Activated T-cell treated with anti-CD3 and anti-CD28 coated beads for 24 hours (primary cell): Measurements from ENCODE around the gene RSRC1.
A peak's percentile ranks its signal among the peaks of the same experiment; 100 is the strongest.
"Not testable (repeated sequence)": the region's sequence is repeated elsewhere in the genome, so short reads cannot be mapped to it uniquely, and the experiment has no call there.

Experiments used
- DNase-seq: peaks from one replicate; pipeline ENCODE4 v3.0.0-alpha.2; 2020; ENCODE audit warnings: low read depth

RSRC1 gene

GRCh38 chr3:158531334-158531733, 421.4 kb downstream of the RSRC1 start:
- DNase-seq: no peak

GRCh38 chr3:158532099-158532734, 422.3 kb downstream of the RSRC1 start:
- no peak for DNase-seq

GRCh38 chr3:158535918-158536317, 426.0 kb downstream of the RSRC1 start:
- DNase-seq: no peak

- DNase-seq: peak; percentile 38
Observed at GRCh38 chr3:158539414-158540014, 429.6 kb downstream of the RSRC1 start.

GRCh38 chr3:158540066-158540465, 430.2 kb downstream of the RSRC1 start:
- no peak for DNase-seq

- DNase-seq: no peak
Observed at GRCh38 chr3:158548691-158549090, 438.8 kb downstream of the RSRC1 start.

GRCh38 chr3:158549938-158550337, 440.0 kb downstream of the RSRC1 start:
- DNase-seq: not testable (repeated sequence)

GRCh38 chr3:158552124-158552523, 442.2 kb downstream of the RSRC1 start:
- no peak for DNase-seq

- no peak for DNase-seq
Observed at GRCh38 chr3:158559504-158559903, 449.6 kb downstream of the RSRC1 start.

GRCh38 chr3:158560979-158561378, 451.1 kb downstream of the RSRC1 start:
- DNase-seq: no peak

GRCh38 chr3:158562674-158563073, 452.8 kb downstream of the RSRC1 start:
- DNase-seq: no peak

- no peak for DNase-seq
Observed at GRCh38 chr3:158563076-158563475, 453.2 kb downstream of the RSRC1 start.

- no peak for DNase-seq
Observed at GRCh38 chr3:158565076-158565475, 455.2 kb downstream of the RSRC1 start.

GRCh38 chr3:158568784-158569183, 458.9 kb downstream of the RSRC1 start:
- DNase-seq: no peak

GRCh38 chr3:158569794-158570193, 459.9 kb downstream of the RSRC1 start:
- no peak for DNase-seq

- peak; percentile 77 for DNase-seq
Observed at GRCh38 chr3:158570999-158571702, 461.3 kb downstream of the RSRC1 start, which contains the start of gene MLF1. TSS of gene MLF1 (plus strand) at chr3:158571194. CDS start at chr3:158571301, 107 bp downstream.

- no peak for DNase-seq
Observed at GRCh38 chr3:158571969-158572765, 462.3 kb downstream of the RSRC1 start.

- DNase-seq: no peak
Observed at GRCh38 chr3:158572766-158573060, 462.8 kb downstream of the RSRC1 start.

- no peak for DNase-seq
Observed at GRCh38 chr3:158573714-158574113, 463.8 kb downstream of the RSRC1 start.

GRCh38 chr3:158574646-158575045, 464.8 kb downstream of the RSRC1 start:
- no peak for DNase-seq

GRCh38 chr3:158590223-158590622, 480.3 kb downstream of the RSRC1 start:
- DNase-seq: no peak
